AG10803 (cell line): ENCODE results near the gene B4GALNT3.
A peak's percentile ranks its signal among the peaks of the same experiment; 100 is the strongest.

Experiments used
- DNase-seq: peaks from one replicate; pipeline ENCODE4 v3.0.0; 2010; ENCODE audit warnings: low read depth
- H3K4me3 ChIP-seq: 2 replicates; pipeline ENCODE4 v1.5.1; 2011; ENCODE audit warnings: mild to moderate bottlenecking, low read length, control low read depth
- TF ChIP-seq, protein P1 (sequence below): conservative IDR thresholded peaks from 2 replicates; pipeline ENCODE4 v1.5.1; 2011; ENCODE audit warnings: mild to moderate bottlenecking, low read length, control low read depth, inconsistent platforms

Gene B4GALNT3

GRCh38 chr12:460261-461230 lies 807 bp downstream of the B4GALNT3 start:
- no peak for DNase-seq
- peak overlapping the region; percentile 36 for H3K4me3 ChIP-seq
- TF ChIP-seq, protein P1, sequence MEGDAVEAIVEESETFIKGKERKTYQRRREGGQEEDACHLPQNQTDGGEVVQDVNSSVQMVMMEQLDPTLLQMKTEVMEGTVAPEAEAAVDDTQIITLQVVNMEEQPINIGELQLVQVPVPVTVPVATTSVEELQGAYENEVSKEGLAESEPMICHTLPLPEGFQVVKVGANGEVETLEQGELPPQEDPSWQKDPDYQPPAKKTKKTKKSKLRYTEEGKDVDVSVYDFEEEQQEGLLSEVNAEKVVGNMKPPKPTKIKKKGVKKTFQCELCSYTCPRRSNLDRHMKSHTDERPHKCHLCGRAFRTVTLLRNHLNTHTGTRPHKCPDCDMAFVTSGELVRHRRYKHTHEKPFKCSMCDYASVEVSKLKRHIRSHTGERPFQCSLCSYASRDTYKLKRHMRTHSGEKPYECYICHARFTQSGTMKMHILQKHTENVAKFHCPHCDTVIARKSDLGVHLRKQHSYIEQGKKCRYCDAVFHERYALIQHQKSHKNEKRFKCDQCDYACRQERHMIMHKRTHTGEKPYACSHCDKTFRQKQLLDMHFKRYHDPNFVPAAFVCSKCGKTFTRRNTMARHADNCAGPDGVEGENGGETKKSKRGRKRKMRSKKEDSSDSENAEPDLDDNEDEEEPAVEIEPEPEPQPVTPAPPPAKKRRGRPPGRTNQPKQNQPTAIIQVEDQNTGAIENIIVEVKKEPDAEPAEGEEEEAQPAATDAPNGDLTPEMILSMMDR, result no peak

DNA sequence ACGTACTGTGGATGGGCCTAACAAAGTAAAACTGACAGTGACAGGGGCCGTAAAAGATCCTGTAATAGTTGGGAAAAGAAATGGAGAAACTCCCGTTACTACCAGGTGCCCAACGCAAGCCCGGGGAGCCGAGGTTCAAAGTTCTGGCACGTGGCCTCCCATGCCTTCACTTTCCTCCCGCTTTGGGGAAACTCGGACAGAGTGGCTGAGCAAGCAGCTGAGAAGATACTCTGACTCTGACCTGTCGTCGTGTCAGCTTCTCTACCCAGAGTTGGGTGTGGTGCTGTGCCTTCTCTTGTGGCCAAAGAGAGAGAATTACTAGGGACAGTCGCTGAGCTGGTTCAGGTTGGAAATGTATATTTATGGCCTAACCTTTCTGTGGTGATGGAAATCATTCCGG lies 1.7 kb downstream of the B4GALNT3 start:
- H3K4me3 ChIP-seq, result no peak overlapping the region
- no peak for DNase-seq
- TF ChIP-seq, protein P1, result no peak

- no peak for DNase-seq
- TF ChIP-seq, protein P1, result no peak
- no peak overlapping the region for H3K4me3 ChIP-seq
Observed at GRCh38 chr12:462936-463705, 3.4 kb downstream of the B4GALNT3 start.

DNA sequence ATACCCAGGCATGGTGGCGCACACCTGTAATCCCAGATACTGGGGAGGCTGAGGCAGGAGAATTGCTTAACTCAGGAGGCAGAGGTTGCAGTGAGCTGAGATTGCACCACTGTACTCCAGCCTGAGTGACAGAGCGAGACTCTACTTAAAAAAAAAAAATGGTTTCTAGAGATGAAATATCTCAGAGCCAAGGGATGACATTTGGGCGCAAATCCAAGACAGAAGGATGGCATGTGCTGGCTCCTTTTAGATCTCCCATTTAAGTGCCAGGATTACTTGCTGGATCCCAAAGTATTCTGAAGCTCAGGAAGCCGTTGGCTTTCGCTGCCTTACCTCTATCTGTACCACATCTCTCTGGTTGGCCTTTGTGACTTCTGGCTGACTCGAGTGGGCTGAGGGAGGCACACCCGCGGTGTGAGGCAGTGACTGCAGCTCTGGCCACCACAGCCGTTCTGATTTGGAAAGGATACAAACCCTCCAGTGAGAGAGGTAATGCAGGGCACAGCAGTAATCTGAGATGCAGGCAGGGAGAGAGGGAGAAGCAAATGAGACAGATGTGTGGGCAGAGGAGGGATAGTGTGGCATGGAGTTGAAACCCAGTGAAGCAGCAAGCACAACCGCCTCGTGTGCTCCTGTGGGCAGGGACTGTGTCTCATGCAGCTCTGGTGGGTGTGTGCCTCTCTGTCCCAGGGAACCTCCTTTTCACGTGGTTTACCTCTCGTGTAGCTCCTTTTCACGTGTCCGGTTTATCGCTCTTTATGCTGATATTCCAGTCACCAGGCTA lies 4.9 kb downstream of the B4GALNT3 start:
- TF ChIP-seq, protein P1, result no peak
- H3K4me3 ChIP-seq, result no peak overlapping the region
- no peak for DNase-seq

DNA sequence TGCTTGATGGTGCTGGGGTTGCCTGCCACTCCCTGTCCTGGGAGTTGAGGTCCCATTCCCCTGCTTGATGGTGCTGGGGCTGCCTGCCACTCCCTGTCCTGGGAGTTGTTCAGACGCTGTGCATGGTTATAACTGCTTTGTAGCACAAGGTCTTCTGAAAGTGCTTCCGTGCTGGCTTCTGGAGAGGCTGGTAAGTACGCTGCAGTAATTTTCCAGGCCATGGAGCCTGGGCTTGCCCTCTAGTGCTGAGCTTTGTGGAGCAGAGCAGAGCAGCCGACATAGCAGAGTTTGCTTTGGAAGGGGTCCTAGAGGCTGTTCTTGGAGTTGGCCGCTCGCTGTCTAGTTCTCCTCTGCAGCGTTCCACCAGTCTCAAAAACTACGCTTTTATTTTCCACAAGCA lies 6.3 kb downstream of the B4GALNT3 start:
- DNase-seq, result no peak
- H3K4me3 ChIP-seq, result no peak overlapping the region
- TF ChIP-seq, protein P1, result no peak

DNA sequence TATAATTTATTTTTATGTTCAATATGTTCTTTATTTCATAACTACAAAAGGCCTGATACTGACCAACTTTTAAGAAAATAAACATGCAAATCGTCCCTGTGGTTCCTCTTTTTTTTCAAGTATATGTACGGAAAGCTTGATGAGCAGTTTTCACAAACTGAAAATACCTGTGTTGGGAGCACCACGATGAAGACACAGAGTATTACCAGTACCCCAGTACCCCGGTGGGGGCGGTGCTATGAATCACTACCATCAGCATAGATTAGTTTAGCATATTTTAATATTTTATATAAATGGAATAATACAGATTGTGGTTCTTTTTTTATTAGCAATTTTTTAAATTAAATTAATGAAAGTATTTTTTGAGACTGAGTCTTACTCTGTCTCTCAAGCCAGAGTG lies 7.0 kb downstream of the B4GALNT3 start:
- DNase-seq, result no peak
- TF ChIP-seq, protein P1, result no peak
- H3K4me3 ChIP-seq, result no peak overlapping the region
